Naive thymus-derived CD8-positive, alpha-beta T cell (primary cell): ENCODE measurements around the gene GRIA3. TPM values are rescaled to one million over a fixed set of nuclear protein-coding genes. Genes with fewer than 3 reads are reported as not detected.
"Not testable (repeated sequence)": the region's sequence is repeated elsewhere in the genome, so short reads cannot be mapped to it uniquely, and the experiment has no call there.

Experiments
- ATAC-seq, 2 donors: fragments of 150-1000 bp; cut with Tn5 transposase in 1 of 2; sonication (Bioruptor Pico), chemical (Tn5 transposase) in 1 of 2; 1 replicate in 1 of 2; 2 replicates in 1 of 2; pipeline ENCODE4 v1.10.0; 2021; ENCODE audit warnings: mild to moderate bottlenecking in 2 of 2, moderate library complexity in 2 of 2
- POLR2A ChIA-PET: fragments of 350-600 bp; sonication (Branson Sonifier 250); formaldehyde crosslinking; loops from one replicate; lab custom pipeline; 2021; ENCODE audit warnings: antibody characterized with exemption; lab: Charles Lee
- DNase-seq, 10 donors: peaks; one replicate each; pipeline versions ENCODE4 v3.0.0 to v3.0.0-alpha.2; 2020 to 2022
- H3K27ac Mint-ChIP-seq, 10 donors: one replicate each; pipeline ENCODE4 v1.8.0; 2020 to 2022; ENCODE audit warnings: mild to moderate bottlenecking in 10 of 10, mixed read lengths in 10 of 10, moderate library complexity in 4 of 10, inconsistent platforms in 1 of 10
- H3K27me3 Mint-ChIP-seq, 5 donors: one replicate each; pipeline ENCODE4 v1.8.0; 2021 to 2022; ENCODE audit warnings: mixed read lengths in 5 of 5
- H3K36me3 Mint-ChIP-seq, 3 donors: one replicate each; pipeline ENCODE4 v1.8.0; 2020 to 2022; ENCODE audit warnings: mixed read lengths in 3 of 3, mild to moderate bottlenecking in 2 of 3, inconsistent platforms in 1 of 3
- H3K4me1 Mint-ChIP-seq, 4 donors: one replicate each; pipeline ENCODE4 v1.8.0; 2021 to 2022; ENCODE audit warnings: mixed read lengths in 4 of 4
- H3K4me3 Mint-ChIP-seq, 10 donors: one replicate each; pipeline ENCODE4 v1.8.0; 2020 to 2022; ENCODE audit warnings: mild to moderate bottlenecking in 10 of 10, mixed read lengths in 10 of 10, moderate library complexity in 6 of 10, inconsistent platforms in 1 of 10
- H3K9me3 Mint-ChIP-seq, 9 donors: one replicate each; pipeline ENCODE4 v1.8.0; 2020 to 2022; ENCODE audit warnings: mixed read lengths in 9 of 9, mild to moderate bottlenecking in 3 of 9, inconsistent platforms in 1 of 9, moderate library complexity in 1 of 9
- polyA plus RNA-seq, 3 donors: library from polyadenylated mRNA; unstranded; fragments of 300-500 nt; fragmentation: Illumina TruSeq; gene quantifications; one replicate each; pipeline ENCODE4 v1.2.3, GENCODE V29; 2021
- total RNA-seq, 8 experiments: library from RNA in 2 of 8; stranded (reverse) in 2 of 8; gene quantifications; one replicate each; pipeline ENCODE4 v1.2.3 and lab custom pipeline; 2021 to 2026

GRIA3 gene
- total and polyA plus RNA-seq, 5 experiments from 2014 or later: not detected

- peaks cover 0 to 17% (median 0%) of the 10 kb centered on the region in 5 donors for H3K27me3 Mint-ChIP-seq
- DNase-seq (no peak), ATAC-seq (no peak)
- no peak overlapping the region for H3K4me3 Mint-ChIP-seq
- peaks cover 0 to 8% (median 0%) of the 10 kb centered on the region in 3 donors for H3K36me3 Mint-ChIP-seq
- no peak overlapping the region for H3K27ac Mint-ChIP-seq
- POLR2A ChIA-PET: no interaction called here
- H3K9me3 Mint-ChIP-seq: peaks cover 0 to 17% (median 6%) of the 10 kb centered on the region in 9 donors
- H3K4me1 Mint-ChIP-seq: no peaks in the 10 kb centered on the region
These were observed 320.7 kb downstream of the GRIA3 start for GRCh38 chrX:123504630-123505270.

- Mint-ChIP-seq H3K36me3 (peaks cover 0 to 11% (median 0%) of the 10 kb centered on the region in 3 donors), H3K4me1 (no peaks in the 10 kb centered on the region), H3K27me3 (peaks cover 0 to 2% (median 0%) of the 10 kb centered on the region in 5 donors), H3K27ac (no peak overlapping the region), H3K4me3 (peak overlapping the region in 2 of 10 donors; percentile 7 to 77), H3K9me3 (peaks cover 7 to 26% (median 16%) of the 10 kb centered on the region in 9 donors)
- ATAC-seq (no peak), DNase-seq (no peak)
- POLR2A ChIA-PET: no interaction called here
These were observed 329.7 kb downstream of the GRIA3 start for GRCh38 chrX:123513585-123514278.

- H3K27me3 Mint-ChIP-seq, POLR2A ChIA-PET, DNase-seq, H3K27ac Mint-ChIP-seq, ATAC-seq, H3K4me1 Mint-ChIP-seq: not testable (repeated sequence)
- peak overlapping the region in 2 of 10 donors; percentile 7 to 77 for H3K4me3 Mint-ChIP-seq
- H3K36me3 Mint-ChIP-seq: peaks cover 0 to 11% (median 0%) of the 10 kb centered on the region in 3 donors
- peaks cover 7 to 26% (median 16%) of the 10 kb centered on the region in 9 donors for H3K9me3 Mint-ChIP-seq
These were observed 330.2 kb downstream of the GRIA3 start for GRCh38 chrX:123514279-123514640.

- no peaks in the 10 kb centered on the region for H3K4me1 Mint-ChIP-seq
These were observed 334.7 kb downstream of the GRIA3 start for GRCh38 chrX:123518791-123519190.

GRCh38 chrX:123525123-123525725, 341.1 kb downstream of the GRIA3 start:
- POLR2A ChIA-PET: no interaction called here
- no peaks in the 10 kb centered on the region for H3K36me3 Mint-ChIP-seq
- peaks cover 0 to 7% (median 0%) of the 10 kb centered on the region in 5 donors for H3K27me3 Mint-ChIP-seq
- no peak overlapping the region for H3K27ac Mint-ChIP-seq
- ATAC-seq: no peak
- no peak overlapping the region for H3K4me3 Mint-ChIP-seq
- no peak for DNase-seq
- peaks cover 0 to 15% (median 7%) of the 10 kb centered on the region in 9 donors for H3K9me3 Mint-ChIP-seq
- no peaks in the 10 kb centered on the region for H3K4me1 Mint-ChIP-seq

More at GRCh38 chrX:123518791-123519190, 334.7 kb downstream of the GRIA3 start:
- no peak for DNase-seq
- POLR2A ChIA-PET: no interaction called here
- Mint-ChIP-seq H3K27me3 (peaks cover 0 to 2% (median 0%) of the 10 kb centered on the region in 5 donors), H3K27ac (no peak overlapping the region), H3K36me3 (peaks cover 0 to 11% (median 0%) of the 10 kb centered on the region in 3 donors), H3K9me3 (peaks cover 8 to 34% (median 23%) of the 10 kb centered on the region in 9 donors), H3K4me3 (no peak overlapping the region)
- no peak for ATAC-seq

- Mint-ChIP-seq H3K36me3 (peaks cover 0 to 13% (median 2%) of the 10 kb centered on the region in 3 donors), H3K9me3 (peaks cover 0 to 47% (median 18%) of the 10 kb centered on the region in 9 donors)
- H3K27ac Mint-ChIP-seq, DNase-seq, H3K4me1 Mint-ChIP-seq, H3K4me3 Mint-ChIP-seq, ATAC-seq, POLR2A ChIA-PET, H3K27me3 Mint-ChIP-seq: not testable (repeated sequence)
These were observed 346.6 kb downstream of the GRIA3 start for GRCh38 chrX:123530726-123531125.
